Measurements from ENCODE around the gene PCNX3. TPM values are rescaled to one million over a fixed set of nuclear protein-coding genes. Genes with fewer than 3 reads are reported as not detected.

Gene PCNX3
- total RNA-seq, 4 donors from 2014 or later: 24.0 to 40.0 (median 30.9) TPM

DNA sequence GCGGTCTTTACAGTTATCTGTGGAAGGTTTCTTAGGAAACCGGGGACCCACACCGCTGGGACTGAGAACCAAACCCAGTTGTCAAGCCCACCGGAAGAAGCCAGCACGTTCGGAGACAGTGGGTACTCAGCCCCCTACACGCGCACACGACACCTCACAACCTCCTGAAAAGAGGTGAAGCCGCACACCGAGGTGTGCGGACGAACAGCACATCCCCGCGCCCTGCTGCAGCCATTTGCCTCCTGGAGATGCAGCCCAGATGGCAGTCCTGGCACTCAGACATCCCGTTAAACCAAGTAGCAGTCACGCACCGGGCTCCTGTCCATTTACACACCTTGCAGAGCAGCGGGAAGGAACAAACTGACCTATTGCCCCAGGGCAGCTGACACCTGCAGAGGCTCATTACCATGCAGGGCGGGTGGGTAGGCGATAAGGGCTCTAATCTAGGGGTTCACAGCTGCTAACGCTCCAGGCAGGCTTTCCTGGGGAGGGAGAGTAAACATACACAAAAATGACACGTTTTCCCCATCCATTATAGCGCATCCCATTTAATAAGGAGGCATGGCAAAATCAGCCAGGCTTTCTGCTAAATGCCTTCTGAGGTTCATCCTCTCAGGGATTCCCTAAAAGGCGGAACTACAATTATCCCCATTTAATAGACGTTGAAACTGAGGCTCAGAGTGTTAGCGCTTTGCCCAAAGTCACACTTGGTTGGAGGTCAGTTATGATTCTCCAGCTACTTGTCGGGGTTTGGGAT lies 40.6 kb upstream of the PCNX3 start:
- Histone ChIP-seq H3K9me3 (no peaks in the 10 kb centered on the region), H3K27me3 (no peaks in the 10 kb centered on the region), H3K36me3 (peaks cover 6 to 23% (median 6%) of the 10 kb centered on the region in 3 donors), H3K27ac (peak overlapping the region; percentile 96 to 99 (median 98)), H3K4me3 (peak overlapping the region; percentile 80 to 92 (median 84)), H3K4me1 (peaks cover 48 to 86% (median 63%) of the 10 kb centered on the region in 3 donors)
- TF ChIP-seq POLR2A (IDR thresholded peaks at IDR 0.05) (no peak), CTCF (IDR thresholded peaks at IDR 0.05) (no peak)
- 9 to 18% methylated on average over 3 to 11 of the region's 28 CpGs for WGBS, 2 donors
- intact Hi-C loops (cut with DNase I): loop anchor here (5.0 kb wide), 1 partner anchor 38 kb away; no protein-coding TSS in a partner anchor
- no peak for DNase-seq

DNA sequence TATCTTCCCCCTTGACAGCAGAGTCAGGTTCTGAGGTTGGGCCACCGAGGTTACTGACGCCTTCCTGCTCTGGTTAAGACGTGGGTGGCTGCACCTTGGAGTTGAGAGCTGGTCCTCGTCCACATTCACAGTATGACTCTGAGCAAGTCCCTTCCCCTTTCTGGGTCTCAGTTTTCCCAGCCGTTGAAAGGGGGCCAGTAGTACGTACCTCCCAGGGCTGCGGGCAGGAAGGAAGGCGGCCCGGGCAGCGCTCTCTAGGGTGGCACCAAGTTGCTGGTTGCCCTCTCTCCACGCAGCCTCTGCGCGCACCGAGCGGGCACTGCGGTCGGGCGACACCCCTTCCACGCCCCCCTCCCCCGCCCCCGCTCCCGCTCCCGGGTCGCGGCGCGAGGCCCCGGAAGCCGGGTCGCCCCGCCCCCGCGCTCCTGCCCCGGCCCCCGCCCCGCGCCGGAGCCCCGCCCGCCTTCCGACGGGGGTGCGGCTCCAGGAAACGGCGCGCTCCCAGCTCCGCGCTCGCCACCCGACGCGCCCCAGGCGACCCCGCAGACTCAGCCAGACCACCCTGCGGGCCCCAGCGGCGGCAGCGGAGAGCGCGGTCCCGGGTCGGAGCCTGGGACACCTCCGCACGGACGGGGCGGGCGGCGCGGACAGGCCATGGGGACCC lies 39.9 kb upstream of the PCNX3 start, which contains the start of gene EHBP1L1:
Gene EHBP1L1, plus strand, starts transcription at position 486 of the 664 bp plus-strand sequence. CDS start 250 bp downstream, outside the sequence.
- no peaks in the 10 kb centered on the region for H3K27me3 ChIP-seq
- peak within 1 kb of the TSS; percentile 96 to 99 (median 98) for H3K27ac ChIP-seq
- peaks cover 48 to 90% (median 62%) of the 10 kb centered on the region in 3 donors for H3K4me1 ChIP-seq
- DNase-seq: no peak
- 6% methylated on average over 5 of the region's 69 CpGs; no CpG with 5 or more reads in 1 of the 2 donors for WGBS, 2 donors
- H3K4me3 ChIP-seq: peak within 1 kb of the TSS; percentile 80 to 92 (median 84)
- TF ChIP-seq CTCF (IDR thresholded peaks at IDR 0.05) (no peak), POLR2A (IDR thresholded peaks at IDR 0.05) (peak in 1 of 4 donors; percentile 65)
- intact Hi-C loops (cut with DNase I): no loop called here
- H3K9me3 ChIP-seq: no peaks in the 10 kb centered on the region
- H3K36me3 ChIP-seq: peaks cover 13 to 30% (median 13%) of the 10 kb centered on the region in 3 donors

- intact Hi-C loops (cut with DNase I): no loop called here
- WGBS, 2 donors: 0% methylated on average over 2 of the region's 26 CpGs; no CpG with 5 or more reads in 1 of the 2 donors
- Histone ChIP-seq H3K27me3 (no peaks in the 10 kb centered on the region), H3K27ac (peak overlapping the region; percentile 96 to 99 (median 98)), H3K36me3 (peaks cover 18 to 37% (median 20%) of the 10 kb centered on the region in 3 donors), H3K4me1 (peaks cover 42 to 85% (median 55%) of the 10 kb centered on the region in 3 donors), H3K9me3 (no peaks in the 10 kb centered on the region), H3K4me3 (peak overlapping the region; percentile 80 to 92 (median 84))
- no peak for DNase-seq
- TF ChIP-seq POLR2A (IDR thresholded peaks at IDR 0.05): no peak
- no peak for TF ChIP-seq CTCF (IDR thresholded peaks at IDR 0.05)
Observed at GRCh38 chr11:65576232-65576866, 39.2 kb upstream of the PCNX3 start.

GRCh38 chr11:65576867-65577755 lies 38.5 kb upstream of the PCNX3 start:
- no peak for DNase-seq

More at GRCh38 chr11:65576867-65577755, 38.5 kb upstream of the PCNX3 start:
- intact Hi-C loops (cut with DNase I): no loop called here
- Histone ChIP-seq H3K4me1 (peaks cover 34 to 78% (median 48%) of the 10 kb centered on the region in 3 donors), H3K9me3 (no peaks in the 10 kb centered on the region), H3K27ac (peak overlapping the region; percentile 96 to 99 (median 98)), H3K4me3 (peak overlapping the region; percentile 80 to 92 (median 84)), H3K27me3 (no peaks in the 10 kb centered on the region), H3K36me3 (peaks cover 26 to 44% (median 27%) of the 10 kb centered on the region in 3 donors)
- WGBS, 2 donors: 0% methylated on average over 2 to 3 of the region's 18 CpGs
- peak in 1 of 6 experiments; percentile 23 for TF ChIP-seq CTCF (IDR thresholded peaks at IDR 0.05)
- TF ChIP-seq POLR2A (IDR thresholded peaks at IDR 0.05): peak in 2 of 4 donors; percentile 34 to 50
